Liver (tissue), 9 donors: Measurements from ENCODE around the gene IL6. TPM values are rescaled to one million over a fixed set of nuclear protein-coding genes. Genes with fewer than 3 reads are reported as not detected.
"Not testable (repeated sequence)": the region's sequence is repeated elsewhere in the genome, so short reads cannot be mapped to it uniquely, and the experiment has no call there.

Experiments
- DNase-seq: peaks from one replicate; pipeline ENCODE4 v3.0.0-alpha.2; 2017; ENCODE audit warnings: low spot score
- H3K27ac ChIP-seq, 2 donors: one replicate each; pipeline ENCODE4 v1.7.0; 2013; ENCODE audit warnings: inconsistent platforms in 2 of 2, low read length in 2 of 2, control low read depth in 1 of 2, low read depth in 1 of 2, mild to moderate bottlenecking in 1 of 2
- H3K27me3 ChIP-seq, 4 donors: one replicate each; pipeline versions ENCODE4 v1.6.1 to v1.7.0; 2013; ENCODE audit warnings: low read length in 3 of 4, inconsistent platforms in 1 of 4, mild to moderate bottlenecking in 1 of 4, moderate library complexity in 1 of 4; ENCODE audit not compliant: control insufficient read depth in 4 of 4, insufficient read depth in 4 of 4
- H3K36me3 ChIP-seq, 4 donors: one replicate each; pipeline versions ENCODE4 v1.6.1 to v1.7.0; 2013; ENCODE audit warnings: low read length in 3 of 4, mild to moderate bottlenecking in 3 of 4, low read depth in 1 of 4, moderate library complexity in 1 of 4; ENCODE audit not compliant: control insufficient read depth in 4 of 4, insufficient read depth in 3 of 4
- H3K4me1 ChIP-seq, 4 donors: one replicate each; pipeline versions ENCODE4 v1.6.1 to v1.7.0; 2013; ENCODE audit warnings: low read length in 3 of 4, mild to moderate bottlenecking in 3 of 4, moderate library complexity in 1 of 4; ENCODE audit not compliant: control insufficient read depth in 4 of 4, insufficient read depth in 4 of 4
- H3K4me3 ChIP-seq, 3 donors: one replicate each; pipeline versions ENCODE4 v1.6.1 to v1.7.0; 2013; ENCODE audit warnings: low read length in 3 of 3, control low read depth in 1 of 3, low read depth in 1 of 3, mild to moderate bottlenecking in 1 of 3
- H3K9ac ChIP-seq, 2 donors: one replicate each; pipeline ENCODE4 v1.7.0; 2013; ENCODE audit warnings: low read length in 2 of 2, mild to moderate bottlenecking in 2 of 2, moderate library complexity in 2 of 2, control low read depth in 1 of 2, low read depth in 1 of 2
- H3K9me3 ChIP-seq, 4 donors: one replicate each; pipeline versions ENCODE4 v1.6.1 to v1.7.0; 2013; ENCODE audit warnings: low read length in 3 of 4; ENCODE audit not compliant: control insufficient read depth in 4 of 4
- CTCF ChIP-seq: fragments of 150-350 bp; IDR thresholded peaks from 2 replicates; pipeline ENCODE4 v1.5.1; 2017; ENCODE audit warnings: improper control_type of control experiment, low read depth, low read length; ENCODE audit not compliant: missing input control
- FOXA1 ChIP-seq: IDR thresholded peaks from 2 replicates; pipeline ENCODE4 v1.6.1; 2016; ENCODE audit warnings: antibody characterized with exemption
- FOXA2 ChIP-seq: IDR thresholded peaks from 2 replicates; pipeline ENCODE4 v1.6.1; 2016; ENCODE audit warnings: antibody characterized with exemption
- GABPA ChIP-seq, 2 donors: IDR thresholded peaks in 1 of 2; conservative IDR thresholded peaks in 1 of 2; 2 replicates each; pipeline ENCODE4 v1.6.1; 2016; ENCODE audit warnings: antibody characterized with exemption in 2 of 2, mild to moderate bottlenecking in 1 of 2, moderate library complexity in 1 of 2
- HNF4G ChIP-seq: IDR thresholded peaks from 2 replicates; pipeline ENCODE4 v1.6.1; 2016; ENCODE audit warnings: antibody characterized with exemption
- NR2F2 ChIP-seq: IDR thresholded peaks from 2 replicates; pipeline ENCODE4 v1.6.1; 2016; ENCODE audit warnings: antibody characterized with exemption
- RAD21 ChIP-seq, 2 donors: IDR thresholded peaks; 2 replicates each; pipeline ENCODE4 v1.6.1; 2016; ENCODE audit warnings: antibody characterized with exemption in 2 of 2, mild to moderate bottlenecking in 2 of 2
- SP1 ChIP-seq: IDR thresholded peaks from 2 replicates; pipeline ENCODE4 v1.6.1; 2018; ENCODE audit warnings: antibody characterized with exemption, mild to moderate bottlenecking
- YY1 ChIP-seq: IDR thresholded peaks from 2 replicates; pipeline ENCODE4 v1.6.1; 2016; ENCODE audit warnings: antibody characterized with exemption, mild to moderate bottlenecking
- WGBS: extraction: QIAGEN DNeasy Blood & Tissue Kit; methylation state at CpG from one replicate; pipeline ENCODE4 v1.1.7; 2013; 5-methylcytosine and 5-hydroxymethylcytosine counted together
- polyA plus RNA-seq, 2 donors: library from polyadenylated mRNA; stranded (reverse) in 1 of 2; unstranded in 1 of 2; fragments of 200-250 nt in 1 of 2; fragments of >200 nt in 1 of 2; fragmentation: Nextera tagmentation in 1 of 2; extraction: Ambion mirVana in 1 of 2; gene quantifications; one replicate each; pipeline versions ENCODE4 v1.2.1 to v1.2.3, GENCODE V29; 2013 to 2015
- total RNA-seq, 2 donors: library from RNA; depleted of rRNA; stranded (reverse); fragments of >200 nt; gene quantifications; one replicate each; pipeline ENCODE4 v1.2.3, GENCODE V29; 2014
- TF ChIP-seq, protein P1 (sequence below): IDR thresholded peaks from 2 replicates; pipeline ENCODE4 v1.6.1; 2016; ENCODE audit warnings: antibody characterized with exemption, mild to moderate bottlenecking
- TF ChIP-seq, protein P2 (sequence below): IDR thresholded peaks from 2 replicates; pipeline ENCODE4 v1.6.1; 2016; ENCODE audit warnings: antibody characterized with exemption
- donor health status: healthy.
- donor health status: healthy.
- donor health status: healthy.
- donor health status: healthy.
- donor health status: healthy.

The IL6 gene
- total and polyA plus RNA-seq, 4 donors = 0.17 TPM; not detected in 3

DNA sequence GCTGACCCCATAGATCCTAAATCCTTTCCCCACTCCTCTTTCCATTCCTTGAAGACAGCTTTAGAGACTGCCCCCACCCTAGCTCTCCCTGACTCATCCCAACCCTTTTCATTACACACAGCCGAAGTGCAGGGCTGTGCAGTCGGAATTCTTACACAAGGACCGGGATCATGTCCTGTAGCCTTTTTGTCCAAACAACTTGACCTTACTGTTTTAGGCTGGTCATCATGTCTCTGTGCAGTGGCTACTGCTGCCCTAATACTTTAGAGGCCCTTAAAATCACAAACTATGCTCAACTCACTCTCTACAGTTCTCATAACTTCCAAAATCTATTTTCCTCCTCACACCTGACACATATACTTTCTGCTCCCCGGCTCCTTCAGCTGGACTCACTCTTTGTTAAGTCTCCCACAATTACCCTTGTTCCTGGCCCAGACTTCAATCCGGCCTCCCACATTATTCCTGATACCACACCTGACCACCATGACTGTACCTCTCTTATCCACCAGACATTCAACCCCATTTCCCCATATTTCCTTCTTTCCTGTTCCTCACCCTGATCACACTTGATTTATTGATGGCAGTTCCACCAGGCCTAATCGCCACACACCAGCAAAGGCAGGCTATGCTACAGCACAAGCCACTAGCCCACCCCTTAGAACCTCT lies 19.8 kb upstream of the IL6 start:
- H3K36me3 ChIP-seq, DNase-seq, H3K27ac ChIP-seq, H3K9ac ChIP-seq, H3K4me1 ChIP-seq, H3K4me3 ChIP-seq, H3K9me3 ChIP-seq, H3K27me3 ChIP-seq: not testable (repeated sequence)
- WGBS = 95% methylated on average over 5 of the region's 6 CpGs

DNA sequence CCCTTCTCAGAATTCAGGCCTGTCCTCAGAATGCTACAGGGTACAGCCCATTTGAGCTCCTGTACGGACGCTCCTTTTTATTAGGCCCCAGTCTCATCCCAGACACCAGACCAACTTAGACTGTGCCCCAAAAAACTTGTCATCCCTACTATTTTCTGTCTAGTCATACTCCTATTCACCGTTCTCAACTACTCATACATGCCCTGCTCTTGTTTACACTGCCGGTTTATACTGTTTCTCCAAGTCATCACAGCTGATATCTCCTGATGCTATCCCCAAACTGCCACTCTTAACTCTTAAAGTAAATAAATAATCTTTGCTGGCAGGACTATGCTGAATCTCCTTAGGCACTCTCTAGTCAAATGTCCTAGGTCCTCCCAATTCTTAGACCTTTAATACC lies 18.8 kb upstream of the IL6 start:
- not testable (repeated sequence) for H3K27me3 ChIP-seq, H3K4me3 ChIP-seq, H3K4me1 ChIP-seq, H3K36me3 ChIP-seq, H3K9ac ChIP-seq, DNase-seq, H3K27ac ChIP-seq, H3K9me3 ChIP-seq
- 90% methylated on average over 3 of the region's 4 CpGs for WGBS

DNA sequence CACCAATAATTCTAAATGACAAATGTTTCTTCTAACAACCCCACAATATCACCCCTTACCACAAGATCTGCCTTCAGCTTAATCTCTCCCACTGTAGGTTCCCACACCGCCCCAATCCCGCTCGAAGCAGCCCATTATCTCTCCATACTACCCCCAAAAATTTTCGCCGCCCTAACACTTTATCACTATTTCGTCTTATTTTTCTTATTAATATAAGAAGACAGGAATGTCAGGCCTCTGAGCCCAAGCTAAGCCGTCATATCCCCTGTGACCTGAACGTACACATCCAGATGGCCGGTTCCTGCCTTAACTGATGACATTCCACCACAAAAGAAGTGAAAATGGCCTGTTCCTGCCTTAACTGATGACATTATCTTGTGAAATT lies 18.3 kb upstream of the IL6 start:
- not testable (repeated sequence) for H3K27ac ChIP-seq, H3K4me3 ChIP-seq, H3K36me3 ChIP-seq, DNase-seq, H3K9ac ChIP-seq, H3K9me3 ChIP-seq, H3K27me3 ChIP-seq, H3K4me1 ChIP-seq
- 95% methylated on average over 9 of the region's 9 CpGs for WGBS

- not testable (repeated sequence) for H3K9ac ChIP-seq, H3K27me3 ChIP-seq, H3K36me3 ChIP-seq, H3K4me1 ChIP-seq, H3K27ac ChIP-seq, H3K9me3 ChIP-seq, DNase-seq, H3K4me3 ChIP-seq
- 88% methylated on average over 12 of the region's 14 CpGs for WGBS
These were observed 17.8 kb upstream of the IL6 start for GRCh38 chr7:22709062-22709829.

GRCh38 chr7:22709857-22710256 lies 17.1 kb upstream of the IL6 start:
- 94% methylated on average over 4 of the region's 4 CpGs for WGBS
- TF ChIP-seq YY1 = no peak
- TF ChIP-seq HNF4G = no peak
- TF ChIP-seq SP1 = no peak
- no peak for TF ChIP-seq NR2F2
- TF ChIP-seq FOXA2 = no peak
- TF ChIP-seq GABPA (IDR thresholded peaks at IDR 0.05 in 1 of 2, conservative IDR thresholded peaks at IDR 0.05 in 1 of 2) = no peak
- TF ChIP-seq RAD21 (IDR thresholded peaks at IDR 0.05) = no peak
- no peak for TF ChIP-seq CTCF
- TF ChIP-seq, protein P1, sequence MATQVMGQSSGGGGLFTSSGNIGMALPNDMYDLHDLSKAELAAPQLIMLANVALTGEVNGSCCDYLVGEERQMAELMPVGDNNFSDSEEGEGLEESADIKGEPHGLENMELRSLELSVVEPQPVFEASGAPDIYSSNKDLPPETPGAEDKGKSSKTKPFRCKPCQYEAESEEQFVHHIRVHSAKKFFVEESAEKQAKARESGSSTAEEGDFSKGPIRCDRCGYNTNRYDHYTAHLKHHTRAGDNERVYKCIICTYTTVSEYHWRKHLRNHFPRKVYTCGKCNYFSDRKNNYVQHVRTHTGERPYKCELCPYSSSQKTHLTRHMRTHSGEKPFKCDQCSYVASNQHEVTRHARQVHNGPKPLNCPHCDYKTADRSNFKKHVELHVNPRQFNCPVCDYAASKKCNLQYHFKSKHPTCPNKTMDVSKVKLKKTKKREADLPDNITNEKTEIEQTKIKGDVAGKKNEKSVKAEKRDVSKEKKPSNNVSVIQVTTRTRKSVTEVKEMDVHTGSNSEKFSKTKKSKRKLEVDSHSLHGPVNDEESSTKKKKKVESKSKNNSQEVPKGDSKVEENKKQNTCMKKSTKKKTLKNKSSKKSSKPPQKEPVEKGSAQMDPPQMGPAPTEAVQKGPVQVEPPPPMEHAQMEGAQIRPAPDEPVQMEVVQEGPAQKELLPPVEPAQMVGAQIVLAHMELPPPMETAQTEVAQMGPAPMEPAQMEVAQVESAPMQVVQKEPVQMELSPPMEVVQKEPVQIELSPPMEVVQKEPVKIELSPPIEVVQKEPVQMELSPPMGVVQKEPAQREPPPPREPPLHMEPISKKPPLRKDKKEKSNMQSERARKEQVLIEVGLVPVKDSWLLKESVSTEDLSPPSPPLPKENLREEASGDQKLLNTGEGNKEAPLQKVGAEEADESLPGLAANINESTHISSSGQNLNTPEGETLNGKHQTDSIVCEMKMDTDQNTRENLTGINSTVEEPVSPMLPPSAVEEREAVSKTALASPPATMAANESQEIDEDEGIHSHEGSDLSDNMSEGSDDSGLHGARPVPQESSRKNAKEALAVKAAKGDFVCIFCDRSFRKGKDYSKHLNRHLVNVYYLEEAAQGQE = no peak
- no peak for TF ChIP-seq FOXA1
- TF ChIP-seq, protein P2, sequence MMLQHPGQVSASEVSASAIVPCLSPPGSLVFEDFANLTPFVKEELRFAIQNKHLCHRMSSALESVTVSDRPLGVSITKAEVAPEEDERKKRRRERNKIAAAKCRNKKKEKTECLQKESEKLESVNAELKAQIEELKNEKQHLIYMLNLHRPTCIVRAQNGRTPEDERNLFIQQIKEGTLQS = no peak

More at GRCh38 chr7:22709857-22710256, 17.1 kb upstream of the IL6 start:
- DNase-seq = no peak
- Histone ChIP-seq H3K36me3 (no peaks in the 10 kb centered on the region), H3K9me3 (no peaks in the 10 kb centered on the region), H3K27ac (no peak overlapping the region), H3K27me3 (no peaks in the 10 kb centered on the region), H3K9ac (no peak overlapping the region), H3K4me3 (no peak overlapping the region), H3K4me1 (peaks cover 0 to 1% (median 0%) of the 10 kb centered on the region in 4 donors)
